Measurements from ENCODE around the gene SFRP5. TPM values are rescaled to one million over a fixed set of nuclear protein-coding genes. Genes with fewer than 3 reads are reported as not detected.

SFRP5 gene
- total and polyA plus RNA-seq, 2 donors (not counting 3 experiments of a cell fraction or from before 2014, with no cell fraction given) = not detected

DNA sequence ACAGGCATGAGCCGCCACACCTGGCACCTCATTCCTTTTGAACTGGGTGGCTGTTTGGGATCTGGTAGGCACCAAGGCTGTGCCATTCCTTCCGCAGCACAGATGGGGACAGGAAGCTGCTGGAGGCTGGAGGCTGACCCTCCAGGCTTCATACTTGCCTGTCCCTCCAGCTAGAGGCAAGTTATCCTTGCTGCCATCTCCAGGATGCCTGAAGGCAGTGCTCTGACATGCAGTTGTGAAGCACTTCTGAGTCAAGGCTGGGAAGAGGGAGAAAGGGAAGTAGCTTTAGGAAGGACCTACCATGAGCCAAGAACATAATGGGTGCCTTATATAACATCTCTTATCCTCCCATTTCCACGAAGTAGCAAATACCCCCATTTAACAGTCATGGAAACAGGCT is 48.8 kb downstream of the SFRP5 start:
- DNase-seq (ENCODE audit: low read depth, low spot score) (no peak), FAIRE-seq (no peak)
- dilution Hi-C loops (cut with MboI; ENCODE audit: extremely low pct_ligation_motif_present, low sequenced_read_pairs) (no loop called here), intact Hi-C loops (cut with micrococcal nuclease) (no loop called here)
- CTCF ChIA-PET = interaction anchor here (1.0 to 21.8 kb wide), 5 partner anchors 8 to 47 kb away, joined by 3 to 863 read pairs (median 8); partner anchors contain the start of genes AVPI1 and MARVELD1
- no peak overlapping the region for H3K9ac ChIP-seq (replicated peaks; ENCODE audit: extremely low read depth, insufficient read depth, low read length)
- no peak overlapping the region for H2AFZ ChIP-seq (ENCODE audit: low read depth, low read length)
- H3K27me3 ChIP-seq (ENCODE audit: control insufficient read depth in 2 of 2, insufficient read depth in 2 of 2, low read length in 2 of 2) = no peaks in the 10 kb centered on the region
- no peak overlapping the region for H3K27ac ChIP-seq (ENCODE audit: insufficient read depth, low read depth, low read length)
- H3K9me1 ChIP-seq (replicated peaks; ENCODE audit: control insufficient read depth, extremely low read depth, insufficient read depth, low read length) = no peaks in the 10 kb centered on the region
- POLR2A ChIA-PET = no interaction called here
- no peaks in the 10 kb centered on the region for H3K9me3 ChIP-seq (replicated peaks; ENCODE audit: control insufficient read depth, insufficient read depth, low read length)
- H3K36me3 ChIP-seq (ENCODE audit: control insufficient read depth in 2 of 2, extremely low read depth in 1 of 2, insufficient read depth in 2 of 2, low read length in 2 of 2) = peaks cover 0 to 7% of the 10 kb centered on the region in 2 experiments
- H3K4me2 ChIP-seq (ENCODE audit: insufficient read depth, low read length) = no peak overlapping the region
- H3K4me3 ChIP-seq (replicated peaks in 1 of 3; ENCODE audit: insufficient read depth in 1 of 3, low read depth in 1 of 3, low read length in 3 of 3) = no peak overlapping the region
- BruUV-seq (replicated peaks) = no TSS peak
- no peak for TF ChIP-seq EZH2 (IDR thresholded peaks at IDR 0.05; ENCODE audit: borderline replicate concordance, low read depth, low read length, severe bottlenecking)
- TF ChIP-seq POLR2A (IDR thresholded peaks at IDR 0.05; ENCODE audit: low read depth, low read length) = no peak
- TF ChIP-seq GATA2 (IDR thresholded peaks at IDR 0.05; ENCODE audit: insufficient read depth, insufficient read length, low read depth, low read length) = no peak
- no peak for TF ChIP-seq CTCF (IDR thresholded peaks at IDR 0.05; ENCODE audit: extremely low read depth in 1 of 2, insufficient read depth in 1 of 2, low read depth in 1 of 2, low read length in 2 of 2)
- no peak for TF ChIP-seq FOS (IDR thresholded peaks at IDR 0.05; ENCODE audit: borderline replicate concordance, insufficient read depth, low read length)
- TF ChIP-seq POLR2AphosphoS5 (IDR thresholded peaks at IDR 0.05; ENCODE audit: insufficient read depth, low read depth, low read length) = no peak
- peaks cover 8% of the 10 kb centered on the region for H3K4me1 ChIP-seq (ENCODE audit: control insufficient read depth, extremely low read depth, insufficient read depth, low read length)
- no peaks in the 10 kb centered on the region for H4K20me1 ChIP-seq (replicated peaks; ENCODE audit: control insufficient read depth, extremely low read depth, insufficient read depth, low read length)
- no peaks in the 10 kb centered on the region for H3K79me2 ChIP-seq (ENCODE audit: control insufficient read depth, insufficient read depth, low read length)

Data from endothelial cell of umbilical vein (primary cell).